Keratinocyte (primary cell): ENCODE data around the gene RAB35. TPM values are rescaled to one million over a fixed set of nuclear protein-coding genes. Genes with fewer than 3 reads are reported as not detected.

Experiments used
- DNase-seq: peaks from one replicate; pipeline ENCODE4 v3.0.0-alpha.2; 2011; ENCODE audit warnings: low read depth, missing footprints, low spot score
- FAIRE-seq: peaks from 2 replicates; lab custom pipeline; 2011; peaks lifted over from hg19 to GRCh38; lab: Jason Lieb, UNC
- H2AFZ ChIP-seq: 2 replicates; pipeline ENCODE4 v1.6.0; 2012; ENCODE audit warnings: low read length, control low read depth, inconsistent platforms; ENCODE audit not compliant: control insufficient read depth
- H3K27ac ChIP-seq: 2 replicates; pipeline ENCODE4 v1.5.1; 2011; ENCODE audit warnings: low read length; ENCODE audit not compliant: control insufficient read depth, insufficient read depth
- H3K27me3 ChIP-seq: 3 replicates; pipeline ENCODE4 v1.6.0; 2011; ENCODE audit warnings: low read length; ENCODE audit not compliant: control insufficient read depth, insufficient read depth; ENCODE audit errors: extremely low read depth
- H3K36me3 ChIP-seq, 2 experiments: 2 replicates in 1 of 2; 3 replicates in 1 of 2; pipeline ENCODE4 v1.5.1; 2011; ENCODE audit warnings: low read length in 2 of 2, mild to moderate bottlenecking in 1 of 2; ENCODE audit not compliant: control insufficient read depth in 2 of 2, insufficient read depth in 2 of 2; ENCODE audit errors: extremely low read depth in 1 of 2
- H3K4me1 ChIP-seq: 3 replicates; pipeline ENCODE4 v1.5.1; 2011; ENCODE audit warnings: low read length; ENCODE audit not compliant: control insufficient read depth, insufficient read depth; ENCODE audit errors: extremely low read depth
- H3K4me2 ChIP-seq: 3 replicates; pipeline ENCODE4 v1.6.0; 2011; ENCODE audit warnings: low read depth, low read length; ENCODE audit not compliant: control insufficient read depth, insufficient read depth; ENCODE audit errors: extremely low read depth
- H3K4me3 ChIP-seq, 3 experiments: fragments of 200-600 bp in 1 of 3; sonication (generic) in 1 of 3; 2 replicates in 2 of 3; 3 replicates in 1 of 3; pipeline ENCODE4 v1.5.1; 2011 to 2016; ENCODE audit warnings: low read length in 3 of 3, mild to moderate bottlenecking in 3 of 3, control low read depth in 2 of 3, inconsistent platforms in 1 of 3, low read depth in 1 of 3, mixed read lengths in 1 of 3, mixed run types in 1 of 3, moderate library complexity in 1 of 3; ENCODE audit not compliant: control insufficient read depth in 2 of 3, insufficient read depth in 2 of 3; ENCODE audit errors: extremely low read depth in 1 of 3
- H3K79me2 ChIP-seq: 2 replicates; pipeline ENCODE4 v1.6.0; 2012; ENCODE audit warnings: low read length; ENCODE audit not compliant: control insufficient read depth, insufficient read depth
- H3K9ac ChIP-seq: 3 replicates; pipeline ENCODE4 v1.6.0; 2011; ENCODE audit warnings: low read length; ENCODE audit not compliant: control insufficient read depth, insufficient read depth; ENCODE audit errors: extremely low read depth
- H3K9me1 ChIP-seq: 3 replicates; pipeline ENCODE4 v1.6.0; 2011; ENCODE audit warnings: low read length; ENCODE audit not compliant: control insufficient read depth, insufficient read depth; ENCODE audit errors: extremely low read depth
- H3K9me3 ChIP-seq: 2 replicates; pipeline ENCODE4 v1.5.1; 2012; ENCODE audit warnings: low read depth, low read length; ENCODE audit not compliant: control insufficient read depth
- H4K20me1 ChIP-seq: 3 replicates; pipeline ENCODE4 v1.6.0; 2011; ENCODE audit warnings: low read length; ENCODE audit not compliant: control insufficient read depth, insufficient read depth; ENCODE audit errors: extremely low read depth
- EZH2 ChIP-seq: IDR thresholded peaks from one replicate; pipeline ENCODE4 v1.6.1; 2012; ENCODE audit warnings: inconsistent platforms, mild to moderate bottlenecking, low read length, moderate library complexity
- dilution Hi-C: fragments of 300-500 bp; cut with MboI; formaldehyde crosslinking; loops from one replicate; pipeline ENCODE4 v1.7.0; 2020; ENCODE audit warnings: low sequenced_read_pairs; ENCODE audit not compliant: extremely low pct_ligation_motif_present
- polyA plus RNA-seq, 5 experiments: library from polyadenylated mRNA; depleted of rRNA in 3 of 5; stranded (reverse) in 3 of 5; stranded (forward) in 1 of 5; unstranded in 1 of 5; fragments of >200 nt; gene quantifications; 1 replicate in 1 of 5; 2 replicates in 3 of 5; 3 replicates in 1 of 5; pipeline versions ENCODE4 v1.2.1 to v1.2.3, GENCODE V29; 2011 to 2012; ENCODE audit warnings: missing spikeins in 2 of 5, low read depth in 1 of 5, low replicate concordance in 1 of 5
- TF ChIP-seq, protein P1 (sequence below), 3 experiments: IDR thresholded peaks in 1 of 3; conservative IDR thresholded peaks in 1 of 3; optimal IDR thresholded peaks in 1 of 3; 2 replicates in 2 of 3; 3 replicates in 1 of 3; pipeline versions ENCODE3 to v1.5.1; 2011; ENCODE audit warnings: low read length in 3 of 3, mild to moderate bottlenecking in 3 of 3, moderate library complexity in 2 of 3, control low read depth in 1 of 3, inconsistent platforms in 1 of 3; ENCODE audit not compliant: insufficient read depth in 2 of 3; ENCODE audit errors: extremely low read depth in 1 of 3

The RAB35 gene
- polyA plus RNA-seq, 1 donor (not counting 4 experiments of a cell fraction or from before 2014, with no cell fraction given): 68.4 TPM

DNA sequence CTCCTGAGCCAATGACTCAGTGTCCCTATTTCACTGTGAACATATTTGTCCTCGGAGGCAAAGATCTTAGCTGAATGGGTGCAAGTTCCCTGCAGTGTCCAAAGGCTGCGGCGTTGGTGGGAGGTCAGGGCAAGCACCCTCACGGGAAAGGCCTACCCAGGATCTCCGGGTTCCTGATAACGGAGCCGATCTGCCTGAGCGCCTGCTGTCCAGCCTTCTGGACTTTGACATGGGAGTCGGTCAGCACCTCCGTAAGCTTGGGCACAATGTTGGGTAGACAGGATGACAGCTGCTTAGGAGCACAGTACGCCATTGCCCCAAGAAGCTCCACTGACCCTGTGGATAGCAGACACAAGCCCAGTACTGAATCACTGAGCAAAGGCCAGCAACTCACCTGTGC, 31.5 kb upstream of the RAB35 start:
- no peak for FAIRE-seq

GRCh38 chr12:120145164-120145563, 28.6 kb upstream of the RAB35 start:
- dilution Hi-C loops: no loop called here
- Histone ChIP-seq H2AFZ (no peak overlapping the region), H3K27ac (no peak overlapping the region), H3K27me3 (no peaks in the 10 kb centered on the region), H4K20me1 (no peaks in the 10 kb centered on the region), H3K9me3 (no peaks in the 10 kb centered on the region), H3K36me3 (peaks cover 54 to 57% of the 10 kb centered on the region in 2 experiments), H3K9ac (no peak overlapping the region), H3K4me3 (no peak overlapping the region), H3K79me2 (no peaks in the 10 kb centered on the region), H3K4me2 (no peak overlapping the region), H3K9me1 (no peaks in the 10 kb centered on the region), H3K4me1 (no peaks in the 10 kb centered on the region)
- DNase-seq: no peak
- no peak for FAIRE-seq
- TF ChIP-seq EZH2: no peak
- TF ChIP-seq, protein P1, sequence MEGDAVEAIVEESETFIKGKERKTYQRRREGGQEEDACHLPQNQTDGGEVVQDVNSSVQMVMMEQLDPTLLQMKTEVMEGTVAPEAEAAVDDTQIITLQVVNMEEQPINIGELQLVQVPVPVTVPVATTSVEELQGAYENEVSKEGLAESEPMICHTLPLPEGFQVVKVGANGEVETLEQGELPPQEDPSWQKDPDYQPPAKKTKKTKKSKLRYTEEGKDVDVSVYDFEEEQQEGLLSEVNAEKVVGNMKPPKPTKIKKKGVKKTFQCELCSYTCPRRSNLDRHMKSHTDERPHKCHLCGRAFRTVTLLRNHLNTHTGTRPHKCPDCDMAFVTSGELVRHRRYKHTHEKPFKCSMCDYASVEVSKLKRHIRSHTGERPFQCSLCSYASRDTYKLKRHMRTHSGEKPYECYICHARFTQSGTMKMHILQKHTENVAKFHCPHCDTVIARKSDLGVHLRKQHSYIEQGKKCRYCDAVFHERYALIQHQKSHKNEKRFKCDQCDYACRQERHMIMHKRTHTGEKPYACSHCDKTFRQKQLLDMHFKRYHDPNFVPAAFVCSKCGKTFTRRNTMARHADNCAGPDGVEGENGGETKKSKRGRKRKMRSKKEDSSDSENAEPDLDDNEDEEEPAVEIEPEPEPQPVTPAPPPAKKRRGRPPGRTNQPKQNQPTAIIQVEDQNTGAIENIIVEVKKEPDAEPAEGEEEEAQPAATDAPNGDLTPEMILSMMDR (optimal IDR thresholded peaks at IDR 0.05 in 1 of 3, IDR thresholded peaks at IDR 0.05 in 1 of 3, conservative IDR thresholded peaks at IDR 0.05 in 1 of 3; ENCODE audit: extremely low read depth in 1 of 3, insufficient read depth in 2 of 3, low read length in 3 of 3): no peak

More for the DNA sequence above, 31.5 kb upstream of the RAB35 start:
- DNase-seq: no peak
- H3K27ac ChIP-seq: no peak overlapping the region
- no peak overlapping the region for H2AFZ ChIP-seq
- no peaks in the 10 kb centered on the region for H3K79me2 ChIP-seq
- H3K9ac ChIP-seq: no peak overlapping the region
- no peaks in the 10 kb centered on the region for H3K4me1 ChIP-seq
- no peaks in the 10 kb centered on the region for H3K9me3 ChIP-seq
- H3K4me2 ChIP-seq: no peak overlapping the region
- H3K36me3 ChIP-seq: peaks cover 41 to 51% of the 10 kb centered on the region in 2 experiments
- H3K27me3 ChIP-seq: no peaks in the 10 kb centered on the region
- no peaks in the 10 kb centered on the region for H4K20me1 ChIP-seq
- H3K9me1 ChIP-seq: no peaks in the 10 kb centered on the region
- H3K4me3 ChIP-seq: no peak overlapping the region
- dilution Hi-C loops: no loop called here
- TF ChIP-seq, protein P1 (optimal IDR thresholded peaks at IDR 0.05 in 1 of 3, IDR thresholded peaks at IDR 0.05 in 1 of 3, conservative IDR thresholded peaks at IDR 0.05 in 1 of 3; ENCODE audit: extremely low read depth in 1 of 3, insufficient read depth in 2 of 3, low read length in 3 of 3): no peak
- no peak for TF ChIP-seq EZH2
